SK-N-SH treated with all-trans-retinoic acid at 6 μM for 48 hours (cell line): ENCODE results near the gene ABCA8.
"Not testable (repeated sequence)": the region's sequence is repeated elsewhere in the genome, so short reads cannot be mapped to it uniquely, and the experiment has no call there.

Experiments
- BACH2 ChIP-seq: fragments of 250-450 bp; sonication (Bioruptor Pico); IDR thresholded peaks from 2 replicates; pipeline ENCODE4 v1.9.0; 2021; ENCODE audit warnings: mild to moderate bottlenecking, borderline replicate concordance
- CSDC2 ChIP-seq: fragments of 250-450 bp; sonication (Bioruptor Pico); IDR thresholded peaks from 2 replicates; pipeline ENCODE4 v1.5.0; 2020; ENCODE audit warnings: mild to moderate bottlenecking, moderate library complexity
- ESRRG ChIP-seq: fragments of 250-450 bp; sonication (Bioruptor Pico); IDR thresholded peaks from 2 replicates; pipeline ENCODE4 v1.6.1; 2021; ENCODE audit warnings: mild to moderate bottlenecking
- GLIS3 ChIP-seq: fragments of 250-450 bp; sonication (Bioruptor Pico); IDR thresholded peaks from 2 replicates; pipeline ENCODE4 v1.5.0; 2020; ENCODE audit warnings: mild to moderate bottlenecking, moderate library complexity
- ISL1 ChIP-seq: fragments of 250-450 bp; sonication (Bioruptor Pico); IDR thresholded peaks from 2 replicates; pipeline ENCODE4 v2.1.2; 2022; ENCODE audit warnings: mild to moderate bottlenecking, moderate library complexity
- POU6F1 ChIP-seq: fragments of 250-450 bp; sonication (Bioruptor Pico); IDR thresholded peaks from 2 replicates; pipeline ENCODE4 v1.8.0; 2021; ENCODE audit warnings: low read depth, mild to moderate bottlenecking, moderate library complexity, borderline replicate concordance
- RARB ChIP-seq: fragments of 250-450 bp; sonication (Bioruptor Pico); IDR thresholded peaks from 2 replicates; pipeline ENCODE4 v1.8.0; 2021; ENCODE audit warnings: mild to moderate bottlenecking, moderate library complexity
- TSHZ2 ChIP-seq: fragments of 250-450 bp; sonication (Bioruptor Pico); IDR thresholded peaks from 2 replicates; pipeline ENCODE4 v1.5.0; 2020; ENCODE audit warnings: mild to moderate bottlenecking, moderate library complexity
- ZFP30 ChIP-seq: fragments of 450-650 bp; formaldehyde crosslinking; IDR thresholded peaks from 2 replicates; pipeline ENCODE4 v1.5.0; 2022; ENCODE audit warnings: mild to moderate bottlenecking, moderate library complexity
- ZNF8 ChIP-seq: fragments of 450-650 bp; formaldehyde crosslinking; IDR thresholded peaks from 2 replicates; pipeline ENCODE4 v1.5.0; 2020; ENCODE audit warnings: mild to moderate bottlenecking, moderate library complexity

- not testable (repeated sequence) for TF ChIP-seq ZNF8; BACH2 (CRISPR knock-in tag); ZFP30 (CRISPR knock-in tag); POU6F1; RARB (CRISPR knock-in tag); TSHZ2; GLIS3; ESRRG (CRISPR knock-in tag); ISL1; CSDC2 (CRISPR knock-in tag)
These were observed 3.9 kb upstream of the ABCA8 start for GRCh38 chr17:68959117-68959516.
